WERI-Rb-1 (cell line): ENCODE measurements around the gene GANAB.
"Not testable (repeated sequence)": the region's sequence is repeated elsewhere in the genome, so short reads cannot be mapped to it uniquely, and the experiment has no call there.

ENCODE experiments used
- DNase-seq: peaks from one replicate; pipeline ENCODE4 v3.0.0-alpha.2; 2020
- H3K27ac ChIP-seq: fragments of 250-450 bp; sonication (Bioruptor Pico); 2 replicates; pipeline ENCODE4 v1.5.1; 2020; ENCODE audit warnings: mild to moderate bottlenecking, moderate library complexity
- H3K27me3 ChIP-seq: fragments of 250-450 bp; sonication (Bioruptor Pico); 2 replicates; pipeline ENCODE4 v1.5.1; 2021; ENCODE audit warnings: mild to moderate bottlenecking, low read depth, moderate library complexity; ENCODE audit not compliant: insufficient read depth, severe bottlenecking
- H3K36me3 ChIP-seq: fragments of 250-450 bp; sonication (Bioruptor Pico); 2 replicates; pipeline ENCODE4 v1.5.1; 2020; ENCODE audit warnings: mild to moderate bottlenecking, moderate library complexity
- H3K4me3 ChIP-seq: 2 replicates; pipeline ENCODE4 v1.5.1; 2011; ENCODE audit warnings: low read depth, mild to moderate bottlenecking, control low read depth, low read length
- H3K9me3 ChIP-seq: fragments of 250-450 bp; sonication (Bioruptor Pico); 2 replicates; pipeline ENCODE4 v1.5.1; 2021; ENCODE audit warnings: mild to moderate bottlenecking, moderate library complexity; ENCODE audit not compliant: severe bottlenecking
- CTCF ChIP-seq: IDR thresholded peaks from 2 replicates; pipeline ENCODE4 v1.5.1; 2011; ENCODE audit warnings: low read depth, mild to moderate bottlenecking, control low read depth, inconsistent platforms, low read length

The GANAB gene

GRCh38 chr11:62592989-62593421, 53.4 kb downstream of the GANAB start:
- peak overlapping the region; percentile 96 for H3K27ac ChIP-seq
- H3K27me3 ChIP-seq: no peaks in the 10 kb centered on the region
- no peaks in the 10 kb centered on the region for H3K9me3 ChIP-seq
- TF ChIP-seq CTCF: no peak
- no peak overlapping the region for H3K4me3 ChIP-seq
- peaks cover 65% of the 10 kb centered on the region for H3K36me3 ChIP-seq
- no peak for DNase-seq

GRCh38 chr11:62592146-62592815, 54.1 kb downstream of the GANAB start:
- peak overlapping the region; percentile 57 for H3K4me3 ChIP-seq
- no peaks in the 10 kb centered on the region for H3K9me3 ChIP-seq
- H3K27me3 ChIP-seq: no peaks in the 10 kb centered on the region
- TF ChIP-seq CTCF: no peak
- DNase-seq: no peak
- H3K27ac ChIP-seq: peak overlapping the region; percentile 96
- H3K36me3 ChIP-seq: peaks cover 60% of the 10 kb centered on the region

- H3K27me3 ChIP-seq: no peaks in the 10 kb centered on the region
- H3K27ac ChIP-seq: peak within 1 kb of the TSS; percentile 96
- peaks cover 56% of the 10 kb centered on the region for H3K36me3 ChIP-seq
- DNase-seq: peak; percentile 97
- H3K4me3 ChIP-seq: peak within 1 kb of the TSS; percentile 59
- no peak for TF ChIP-seq CTCF
- H3K9me3 ChIP-seq: no peaks in the 10 kb centered on the region
Measured at GRCh38 chr11:62591448-62592145, 54.8 kb downstream of the GANAB start, which contains the start of gene TUT1. Gene TUT1 (minus strand): TSS chr11:62591523. CDS start chr11:62591485, 38 bp downstream.

GRCh38 chr11:62588966-62589637, 57.3 kb downstream of the GANAB start:
- no peaks in the 10 kb centered on the region for H3K9me3 ChIP-seq
- H3K27me3 ChIP-seq: no peaks in the 10 kb centered on the region
- TF ChIP-seq CTCF: 0 out of 2 replicates have a peak, but pooled peaks have one; percentile 20
- peaks cover 53% of the 10 kb centered on the region for H3K36me3 ChIP-seq
- H3K27ac ChIP-seq: no peak overlapping the region
- H3K4me3 ChIP-seq: no peak overlapping the region
- DNase-seq: no peak

GRCh38 chr11:62585356-62585755, 61.1 kb downstream of the GANAB start:
- not testable (repeated sequence) for H3K4me3 ChIP-seq, H3K27me3 ChIP-seq, DNase-seq, H3K9me3 ChIP-seq, H3K27ac ChIP-seq
- H3K36me3 ChIP-seq: peaks cover 45% of the 10 kb centered on the region

- not testable (repeated sequence) for H3K9me3 ChIP-seq, H3K27ac ChIP-seq, H3K4me3 ChIP-seq, H3K27me3 ChIP-seq, DNase-seq
- peaks cover 56% of the 10 kb centered on the region for H3K36me3 ChIP-seq
Measured at GRCh38 chr11:62581735-62582134, 64.7 kb downstream of the GANAB start.
